8988T (cell line): ENCODE data around the gene PDE4B.
"Not testable (repeated sequence)": the region's sequence is repeated elsewhere in the genome, so short reads cannot be mapped to it uniquely, and the experiment has no call there.

Experiments used
- DNase-seq: peaks from one replicate; pipeline ENCODE4 v3.0.0; 2011

Gene PDE4B

GRCh38 chr1:66296370-66296769 is 503.7 kb downstream of the PDE4B start:
- DNase-seq = no peak

GRCh38 chr1:66296951-66297350 is 504.3 kb downstream of the PDE4B start:
- DNase-seq = no peak

- DNase-seq = no peak
These were observed 505.8 kb downstream of the PDE4B start for GRCh38 chr1:66298464-66298863.

GRCh38 chr1:66300280-66300971 is 507.7 kb downstream of the PDE4B start:
- DNase-seq = no peak

GRCh38 chr1:66300972-66301451 is 508.3 kb downstream of the PDE4B start:
- no peak for DNase-seq

GRCh38 chr1:66302184-66302742 is 509.6 kb downstream of the PDE4B start:
- DNase-seq = no peak

GRCh38 chr1:66302815-66303214 is 510.1 kb downstream of the PDE4B start:
- DNase-seq = no peak

GRCh38 chr1:66303646-66304045 is 511.0 kb downstream of the PDE4B start:
- DNase-seq = no peak

GRCh38 chr1:66304128-66304527 is 511.4 kb downstream of the PDE4B start:
- no peak for DNase-seq

- DNase-seq = no peak
These were observed 513.2 kb downstream of the PDE4B start for GRCh38 chr1:66305927-66306326.

GRCh38 chr1:66309006-66309741 is 516.5 kb downstream of the PDE4B start:
- no peak for DNase-seq

- no peak for DNase-seq
These were observed 518.4 kb downstream of the PDE4B start for GRCh38 chr1:66311092-66311491.

- DNase-seq = no peak
These were observed 518.9 kb downstream of the PDE4B start for GRCh38 chr1:66311628-66312027.

- DNase-seq = no peak
These were observed 519.7 kb downstream of the PDE4B start for GRCh38 chr1:66312271-66312990.

GRCh38 chr1:66313429-66313828 is 520.7 kb downstream of the PDE4B start:
- no peak for DNase-seq

GRCh38 chr1:66315671-66316070 is 523.0 kb downstream of the PDE4B start:
- no peak for DNase-seq

GRCh38 chr1:66316464-66317247 is 524.0 kb downstream of the PDE4B start:
- DNase-seq = no peak

GRCh38 chr1:66317248-66317515 is 524.5 kb downstream of the PDE4B start:
- no peak for DNase-seq

- DNase-seq = no peak
These were observed 527.5 kb downstream of the PDE4B start for GRCh38 chr1:66320231-66320630.

- not testable (repeated sequence) for DNase-seq
These were observed 529.8 kb downstream of the PDE4B start for GRCh38 chr1:66322462-66322861.

GRCh38 chr1:66323958-66324625 is 531.4 kb downstream of the PDE4B start:
- no peak for DNase-seq
